Naive thymus-derived CD8-positive, alpha-beta T cell (primary cell): Measurements from ENCODE around the gene BIN1. TPM values are rescaled to one million over a fixed set of nuclear protein-coding genes. Genes with fewer than 3 reads are reported as not detected.

Experiments used
- ATAC-seq, 2 donors: fragments of 150-1000 bp; cut with Tn5 transposase in 1 of 2; sonication (Bioruptor Pico), chemical (Tn5 transposase) in 1 of 2; 1 replicate in 1 of 2; 2 replicates in 1 of 2; pipeline ENCODE4 v1.10.0; 2021; ENCODE audit warnings: mild to moderate bottlenecking in 2 of 2, moderate library complexity in 2 of 2
- POLR2A ChIA-PET: fragments of 350-600 bp; sonication (Branson Sonifier 250); formaldehyde crosslinking; loops from one replicate; lab custom pipeline; 2021; ENCODE audit warnings: antibody characterized with exemption; lab: Charles Lee
- DNase-seq, 10 donors: peaks; one replicate each; pipeline versions ENCODE4 v3.0.0 to v3.0.0-alpha.2; 2020 to 2022
- H3K27ac Mint-ChIP-seq, 10 donors: one replicate each; pipeline ENCODE4 v1.8.0; 2020 to 2022; ENCODE audit warnings: mild to moderate bottlenecking in 10 of 10, mixed read lengths in 10 of 10, moderate library complexity in 4 of 10, inconsistent platforms in 1 of 10
- H3K27me3 Mint-ChIP-seq, 5 donors: one replicate each; pipeline ENCODE4 v1.8.0; 2021 to 2022; ENCODE audit warnings: mixed read lengths in 5 of 5
- H3K36me3 Mint-ChIP-seq, 3 donors: one replicate each; pipeline ENCODE4 v1.8.0; 2020 to 2022; ENCODE audit warnings: mixed read lengths in 3 of 3, mild to moderate bottlenecking in 2 of 3, inconsistent platforms in 1 of 3
- H3K4me1 Mint-ChIP-seq, 4 donors: one replicate each; pipeline ENCODE4 v1.8.0; 2021 to 2022; ENCODE audit warnings: mixed read lengths in 4 of 4
- H3K4me3 Mint-ChIP-seq, 10 donors: one replicate each; pipeline ENCODE4 v1.8.0; 2020 to 2022; ENCODE audit warnings: mild to moderate bottlenecking in 10 of 10, mixed read lengths in 10 of 10, moderate library complexity in 6 of 10, inconsistent platforms in 1 of 10
- H3K9me3 Mint-ChIP-seq, 9 donors: one replicate each; pipeline ENCODE4 v1.8.0; 2020 to 2022; ENCODE audit warnings: mixed read lengths in 9 of 9, mild to moderate bottlenecking in 3 of 9, inconsistent platforms in 1 of 9, moderate library complexity in 1 of 9
- polyA plus RNA-seq, 3 donors: library from polyadenylated mRNA; unstranded; fragments of 300-500 nt; fragmentation: Illumina TruSeq; gene quantifications; one replicate each; pipeline ENCODE4 v1.2.3, GENCODE V29; 2021
- total RNA-seq, 8 experiments: library from RNA in 2 of 8; stranded (reverse) in 2 of 8; gene quantifications; one replicate each; pipeline ENCODE4 v1.2.3 and lab custom pipeline; 2021 to 2026

The BIN1 gene
- total and polyA plus RNA-seq, 5 experiments from 2014 or later, result 130 to 189 (median 156) TPM

- Mint-ChIP-seq H3K27me3 (peaks cover 0 to 1% (median 0%) of the 10 kb centered on the region in 5 donors), H3K27ac (peak overlapping the region in 6 of 10 donors; percentile 20 to 91 (median 68)), H3K9me3 (no peaks in the 10 kb centered on the region), H3K36me3 (no peaks in the 10 kb centered on the region), H3K4me3 (peak overlapping the region in 4 of 10 donors; percentile 18 to 34 (median 24)), H3K4me1 (peaks cover 12 to 22% (median 15%) of the 10 kb centered on the region in 4 donors)
- ATAC-seq (no peak), DNase-seq (peak in 1 of 10 donors; percentile 58)
- POLR2A ChIA-PET, result interaction anchor here (1.1 to 1.9 kb wide), 2 partner anchors 9 to 12 kb away, joined by 3 to 8 read pairs; no protein-coding TSS in a partner anchor
Measured at GRCh38 chr2:127092901-127093516, 13.9 kb downstream of the BIN1 start.

DNA sequence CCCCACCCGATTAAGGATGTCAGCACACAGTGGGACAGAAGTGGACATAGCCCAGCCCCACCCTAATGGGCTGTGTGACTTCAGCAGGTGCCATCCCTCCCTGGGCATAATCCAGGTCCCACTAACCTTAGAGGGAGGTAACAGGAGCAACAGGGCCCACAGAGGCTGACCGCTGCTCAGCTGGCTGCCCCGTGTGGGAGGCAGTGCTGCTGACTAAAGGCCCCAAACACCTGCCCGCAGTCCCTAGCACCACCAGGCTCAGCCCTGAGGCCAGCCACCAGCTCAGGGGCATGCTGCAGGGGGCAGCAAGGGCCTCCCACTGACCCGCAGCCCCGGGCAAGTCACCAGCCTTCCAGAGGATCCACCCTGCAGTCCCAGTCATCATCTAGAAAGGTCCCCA is 14.6 kb downstream of the BIN1 start:
- POLR2A ChIA-PET, result interaction anchor here (1.9 kb wide), 1 partner anchor 12 kb away, joined by 8 read pairs; no protein-coding TSS in a partner anchor
- Mint-ChIP-seq H3K27ac (peak overlapping the region in 1 of 10 donors; percentile 8), H3K4me1 (peaks cover 14 to 29% (median 19%) of the 10 kb centered on the region in 4 donors), H3K4me3 (no peak overlapping the region), H3K9me3 (no peaks in the 10 kb centered on the region), H3K36me3 (no peaks in the 10 kb centered on the region), H3K27me3 (peaks cover 0 to 1% (median 0%) of the 10 kb centered on the region in 5 donors)
- DNase-seq (peak in 1 of 10 donors; percentile 48), ATAC-seq (no peak)

- peaks cover 0 to 1% (median 0%) of the 10 kb centered on the region in 5 donors for H3K27me3 Mint-ChIP-seq
- H3K36me3 Mint-ChIP-seq, result no peaks in the 10 kb centered on the region
- H3K27ac Mint-ChIP-seq, result no peak overlapping the region
- POLR2A ChIA-PET, result no interaction called here
- H3K4me1 Mint-ChIP-seq, result peaks cover 16 to 33% (median 23%) of the 10 kb centered on the region in 4 donors
- no peaks in the 10 kb centered on the region for H3K9me3 Mint-ChIP-seq
- no peak overlapping the region for H3K4me3 Mint-ChIP-seq
- ATAC-seq (no peak), DNase-seq (peak in 1 of 10 donors; percentile 22)
Measured at GRCh38 chr2:127091886-127092285, 15.1 kb downstream of the BIN1 start.

DNA sequence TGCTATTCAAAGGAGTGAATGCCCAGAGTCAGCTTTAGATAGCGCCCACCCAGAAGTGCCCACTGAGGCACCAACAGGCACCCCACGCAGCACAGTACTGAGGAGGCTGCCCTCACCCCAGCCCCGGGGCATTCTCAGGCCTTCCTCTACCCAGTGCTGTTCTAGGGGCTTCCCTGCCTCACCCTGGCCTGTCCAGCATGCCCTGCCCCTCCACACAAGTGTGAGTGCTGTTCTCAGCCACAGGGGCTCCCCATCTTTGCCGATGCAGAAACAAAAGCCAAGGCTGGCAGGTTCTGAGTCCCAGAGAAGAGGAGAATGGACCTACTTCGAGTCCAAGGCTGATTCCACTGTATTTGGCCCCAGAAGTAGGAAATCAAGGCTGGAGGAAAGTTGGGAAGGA is 15.8 kb downstream of the BIN1 start:
- Mint-ChIP-seq H3K36me3 (no peaks in the 10 kb centered on the region), H3K27ac (peak overlapping the region in 1 of 10 donors; percentile 81), H3K27me3 (peaks cover 0 to 1% (median 0%) of the 10 kb centered on the region in 5 donors), H3K4me1 (peaks cover 19 to 38% (median 31%) of the 10 kb centered on the region in 4 donors), H3K4me3 (no peak overlapping the region), H3K9me3 (no peaks in the 10 kb centered on the region)
- peak in 1 of 10 donors; percentile 38 for DNase-seq
- POLR2A ChIA-PET, result interaction anchor here (2.7 kb wide), 1 partner anchor 11 kb away, joined by 17 read pairs; no protein-coding TSS in a partner anchor
- no peak for ATAC-seq

DNA sequence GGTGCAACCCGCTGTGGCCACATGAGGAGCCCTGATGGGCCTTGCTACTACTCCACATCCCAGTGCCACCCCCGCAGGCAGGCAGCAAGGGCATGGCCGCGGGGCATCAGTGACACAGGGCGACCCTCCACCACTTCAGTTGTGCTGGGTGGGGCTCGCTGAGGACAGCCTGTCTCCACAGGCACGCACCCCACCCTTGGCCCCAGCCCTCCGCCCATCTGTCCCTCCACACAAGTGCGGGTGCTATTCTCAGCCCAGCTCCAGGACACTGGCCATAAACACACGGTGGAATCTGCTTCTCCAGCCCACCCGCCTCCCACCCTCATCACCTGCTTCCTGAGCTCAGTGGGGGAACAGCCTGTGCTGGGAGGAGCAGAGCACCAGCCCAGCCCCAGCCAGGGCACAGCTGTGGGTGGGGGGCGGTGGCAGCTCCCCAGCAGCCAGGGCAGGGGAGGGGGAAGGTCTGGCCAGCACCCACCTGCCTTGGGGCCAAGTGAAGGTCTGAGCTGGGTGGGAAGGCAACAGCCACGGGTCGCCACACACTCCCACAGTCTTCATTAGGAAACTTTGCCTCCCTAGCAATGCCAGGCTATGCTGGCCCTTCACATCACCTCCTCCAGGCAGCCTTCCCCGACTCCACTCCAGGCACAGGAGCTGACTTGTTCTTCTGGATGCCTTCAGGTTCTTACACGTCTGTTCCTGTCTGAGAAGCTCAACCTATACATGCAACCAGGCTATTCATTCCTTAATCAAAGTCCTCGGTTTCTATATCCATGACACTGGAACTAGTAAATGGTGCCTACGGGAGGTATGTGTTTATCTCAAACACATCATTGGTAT is 16.5 kb downstream of the BIN1 start:
- DNase-seq, result no peak
- ATAC-seq, result no peak
- POLR2A ChIA-PET, result interaction anchor here (1.0 to 2.7 kb wide), 2 partner anchors 10 to 17 kb away, joined by 3 to 17 read pairs; no protein-coding TSS in a partner anchor
- Mint-ChIP-seq H3K27me3 (peaks cover 0 to 1% (median 0%) of the 10 kb centered on the region in 5 donors), H3K4me3 (no peak overlapping the region), H3K27ac (peak overlapping the region in 1 of 10 donors; percentile 46), H3K9me3 (no peaks in the 10 kb centered on the region), H3K4me1 (peaks cover 21 to 44% (median 36%) of the 10 kb centered on the region in 4 donors), H3K36me3 (no peaks in the 10 kb centered on the region)

GRCh38 chr2:127089478-127090235 is 17.3 kb downstream of the BIN1 start:
- Mint-ChIP-seq H3K36me3 (no peaks in the 10 kb centered on the region), H3K27me3 (peaks cover 0 to 1% (median 0%) of the 10 kb centered on the region in 5 donors), H3K4me1 (peaks cover 26 to 53% (median 44%) of the 10 kb centered on the region in 4 donors), H3K27ac (peak overlapping the region in 1 of 10 donors; percentile 67), H3K4me3 (no peak overlapping the region), H3K9me3 (no peaks in the 10 kb centered on the region)
- no peak for DNase-seq
- no peak for ATAC-seq
- POLR2A ChIA-PET, result interaction anchor here (1.0 to 2.7 kb wide), 2 partner anchors 9 to 16 kb away, joined by 3 to 17 read pairs; no protein-coding TSS in a partner anchor

- Mint-ChIP-seq H3K27ac (peak overlapping the region in 4 of 10 donors; percentile 13 to 84 (median 53)), H3K9me3 (no peaks in the 10 kb centered on the region), H3K36me3 (no peaks in the 10 kb centered on the region), H3K4me3 (no peak overlapping the region), H3K27me3 (peaks cover 0 to 1% (median 0%) of the 10 kb centered on the region in 5 donors), H3K4me1 (peaks cover 32 to 59% (median 50%) of the 10 kb centered on the region in 4 donors)
- DNase-seq (no peak), ATAC-seq (no peak)
- POLR2A ChIA-PET, result interaction anchor here (1.6 to 2.7 kb wide), 2 partner anchors 8 to 13 kb away, joined by 3 to 17 read pairs; no protein-coding TSS in a partner anchor
Measured at GRCh38 chr2:127088706-127089105, 18.2 kb downstream of the BIN1 start.

- POLR2A ChIA-PET, result interaction anchor here (0.6 to 1.6 kb wide), 2 partner anchors 12 to 14 kb away, joined by 3 read pairs; no protein-coding TSS in a partner anchor
- no peaks in the 10 kb centered on the region for H3K36me3 Mint-ChIP-seq
- no peak for ATAC-seq
- H3K27ac Mint-ChIP-seq, result peak overlapping the region in 4 of 10 donors; percentile 24 to 85 (median 78)
- peaks cover 0 to 1% (median 0%) of the 10 kb centered on the region in 5 donors for H3K27me3 Mint-ChIP-seq
- peaks cover 32 to 59% (median 50%) of the 10 kb centered on the region in 4 donors for H3K4me1 Mint-ChIP-seq
- DNase-seq, result no peak
- peak overlapping the region in 2 of 10 donors; percentile 36 to 39 for H3K4me3 Mint-ChIP-seq
- no peaks in the 10 kb centered on the region for H3K9me3 Mint-ChIP-seq
Measured at GRCh38 chr2:127087791-127088495, 19.0 kb downstream of the BIN1 start.

DNA sequence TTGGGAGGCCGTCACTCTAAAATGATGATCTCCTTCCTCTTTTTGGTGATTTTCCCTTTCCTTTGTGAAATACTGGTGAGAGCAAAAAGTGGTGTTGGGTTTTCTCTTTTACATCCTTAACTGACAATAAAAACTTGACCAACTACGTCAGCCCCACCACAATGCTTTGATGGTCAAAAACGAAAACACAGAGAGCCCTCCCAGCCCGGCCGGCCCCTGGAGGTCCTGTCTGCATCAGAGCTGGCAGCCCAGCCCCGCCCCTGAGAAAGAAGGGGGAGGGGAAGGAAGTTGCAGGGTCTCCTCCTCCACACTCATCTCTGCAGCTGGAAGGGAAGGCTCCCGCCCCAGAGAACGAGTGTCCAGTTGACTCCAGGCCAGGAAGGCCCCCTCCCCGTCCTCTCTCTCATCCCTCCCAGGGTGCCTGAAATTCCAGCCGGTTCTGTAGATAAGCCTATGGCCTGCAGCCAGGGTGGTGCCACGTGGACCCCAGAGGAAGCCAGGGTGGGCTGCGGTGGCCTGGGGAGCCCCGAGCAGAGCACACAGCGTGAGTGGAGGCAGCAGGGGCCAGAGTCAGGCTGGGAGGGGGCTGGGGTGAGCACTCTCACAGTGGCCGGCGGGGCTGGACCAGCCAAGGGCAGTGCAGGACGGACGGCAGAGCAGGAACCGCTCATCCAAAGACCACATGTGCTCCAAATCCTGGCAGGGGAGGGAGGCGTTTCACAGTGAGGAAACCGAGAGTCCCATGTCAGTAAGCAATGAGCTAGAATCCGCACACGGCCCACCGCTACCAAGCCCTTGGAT is 19.8 kb downstream of the BIN1 start:
- Mint-ChIP-seq H3K4me3 (peak overlapping the region in 8 of 10 donors; percentile 24 to 78 (median 48)), H3K4me1 (peaks cover 39 to 60% (median 58%) of the 10 kb centered on the region in 4 donors), H3K27me3 (peaks cover 0 to 1% (median 0%) of the 10 kb centered on the region in 5 donors), H3K36me3 (no peaks in the 10 kb centered on the region), H3K27ac (peak overlapping the region in 9 of 10 donors; percentile 47 to 99 (median 84)), H3K9me3 (no peaks in the 10 kb centered on the region)
- DNase-seq (peak in 1 of 10 donors; percentile 55), ATAC-seq (peak in 1 of 2 donors; percentile 19)
- POLR2A ChIA-PET, result interaction anchor here (0.6 to 1.6 kb wide), 2 partner anchors 11 to 13 kb away, joined by 3 read pairs; no protein-coding TSS in a partner anchor

DNA sequence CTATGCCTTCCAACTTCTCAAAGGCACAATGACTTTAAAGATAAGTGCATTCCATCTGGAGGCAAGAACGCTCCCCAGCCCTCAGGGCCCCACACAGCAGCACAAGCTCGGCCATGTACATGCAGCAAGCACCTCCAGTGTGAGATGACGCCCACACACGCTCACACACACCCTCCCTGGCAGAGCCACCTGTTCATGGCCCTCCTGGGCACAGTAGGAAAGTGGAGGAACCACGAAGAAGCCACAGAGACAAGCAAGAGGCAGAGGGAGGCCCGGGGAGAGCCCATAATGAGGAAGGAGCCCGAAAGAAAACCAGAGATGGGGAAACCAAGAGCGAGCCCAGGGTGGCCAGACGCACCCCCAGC is 21.7 kb downstream of the BIN1 start:
- no peaks in the 10 kb centered on the region for H3K27me3 Mint-ChIP-seq
- peaks cover 44 to 79% (median 70%) of the 10 kb centered on the region in 4 donors for H3K4me1 Mint-ChIP-seq
- ATAC-seq, result peak; percentile 19 to 26
- H3K27ac Mint-ChIP-seq, result peak overlapping the region; percentile 94 to 100 (median 98)
- no peaks in the 10 kb centered on the region for H3K9me3 Mint-ChIP-seq
- H3K36me3 Mint-ChIP-seq, result no peaks in the 10 kb centered on the region
- POLR2A ChIA-PET, result interaction anchor here (1.0 to 3.1 kb wide), 7 partner anchors 11 to 209 kb away, joined by 3 to 35 read pairs (median 6); partner anchors contain the start of genes BIN1 and ERCC3
- peak in 4 of 10 donors; percentile 19 to 50 (median 34) for DNase-seq
- peak overlapping the region; percentile 40 to 93 (median 80) for H3K4me3 Mint-ChIP-seq
